ENCODE measurements around the gene IL1R2. TPM values are rescaled to one million over a fixed set of nuclear protein-coding genes. Genes with fewer than 3 reads are reported as not detected.
A peak's percentile ranks its signal among the peaks of the same experiment; 100 is the strongest.

IL1R2 gene
- total RNA-seq, 2 experiments from 2014 or later: 10.3 to 10.5 TPM

DNA sequence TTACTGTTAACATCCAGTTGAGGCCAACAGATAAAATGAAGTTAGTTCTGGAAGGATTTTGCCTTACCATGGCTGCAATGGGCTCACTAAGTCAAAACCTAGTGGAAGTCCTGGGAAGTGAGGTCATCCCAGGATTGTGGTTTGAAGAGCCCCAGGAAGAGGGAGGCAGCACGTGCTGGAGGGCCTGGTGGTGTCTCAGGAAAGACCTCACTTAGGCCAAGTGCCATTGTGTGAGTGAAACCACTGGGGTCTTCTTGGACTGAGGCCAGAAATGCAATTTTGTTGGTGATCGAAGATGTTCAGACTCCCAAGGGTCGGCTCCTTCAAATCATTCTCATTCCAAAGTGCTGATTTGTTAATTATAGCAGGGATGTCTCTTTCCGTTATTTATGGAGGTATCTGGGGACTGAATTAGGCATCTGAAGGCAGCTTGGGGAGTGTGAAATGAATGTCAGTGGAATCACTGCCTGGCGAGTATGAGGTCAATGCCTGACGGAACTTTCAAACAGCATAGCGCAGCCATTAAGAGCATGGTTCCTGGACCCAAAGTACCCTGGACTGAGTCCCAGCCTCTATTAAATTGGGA lies 60.0 kb downstream of the IL1R2 start:
- intact Hi-C loops (cut with micrococcal nuclease): no loop called here
- DNase-seq: no peak
- H3K27ac Mint-ChIP-seq: no peak overlapping the region

GRCh38 chr2:102052365-102052764 lies 60.6 kb downstream of the IL1R2 start:
- CTCF ChIA-PET: interaction anchor here (1.9 kb wide), 1 partner anchor 32 kb away, joined by 5 read pairs; no protein-coding TSS in a partner anchor
- intact Hi-C loops (cut with micrococcal nuclease): no loop called here
- peaks cover 2% of the 10 kb centered on the region for H3K27me3 Mint-ChIP-seq (ENCODE audit: low read depth)

More for the DNA sequence above, 60.0 kb downstream of the IL1R2 start:
- Mint-ChIP-seq H3K27me3 (ENCODE audit: low read depth) (peaks cover 6% of the 10 kb centered on the region), H3K4me1 (ENCODE audit: low read depth) (peaks cover 3% of the 10 kb centered on the region), H3K36me3 (ENCODE audit: low read depth) (no peaks in the 10 kb centered on the region), H3K9me3 (peaks cover 3% of the 10 kb centered on the region), H3K4me3 (no peak overlapping the region)
- CTCF ChIA-PET: interaction anchor here (1.4 kb wide), 1 partner anchor 168 kb away, joined by 3 read pairs; no protein-coding TSS in a partner anchor

GRCh38 chr2:102053096-102053495 lies 61.3 kb downstream of the IL1R2 start:
- Mint-ChIP-seq H3K36me3 (ENCODE audit: low read depth) (no peaks in the 10 kb centered on the region), H3K4me3 (no peak overlapping the region), H3K27me3 (ENCODE audit: low read depth) (no peaks in the 10 kb centered on the region), H3K9me3 (no peaks in the 10 kb centered on the region), H3K4me1 (ENCODE audit: low read depth) (peaks cover 10% of the 10 kb centered on the region), H3K27ac (no peak overlapping the region)
- CTCF ChIA-PET: interaction anchor here (1.9 kb wide), 1 partner anchor 33 kb away, joined by 5 read pairs; no protein-coding TSS in a partner anchor
- DNase-seq: no peak
- intact Hi-C loops (cut with micrococcal nuclease): no loop called here

More at GRCh38 chr2:102052365-102052764, 60.6 kb downstream of the IL1R2 start:
- no peak for DNase-seq
- Mint-ChIP-seq H3K9me3 (peaks cover 3% of the 10 kb centered on the region), H3K27ac (no peak overlapping the region), H3K4me1 (ENCODE audit: low read depth) (peaks cover 3% of the 10 kb centered on the region), H3K36me3 (ENCODE audit: low read depth) (no peaks in the 10 kb centered on the region), H3K4me3 (no peak overlapping the region)

GRCh38 chr2:102055346-102055990 lies 63.7 kb downstream of the IL1R2 start:
- no peaks in the 10 kb centered on the region for H3K9me3 Mint-ChIP-seq
- CTCF ChIA-PET: no interaction called here
- H3K4me3 Mint-ChIP-seq: no peak overlapping the region
- no peaks in the 10 kb centered on the region for H3K27me3 Mint-ChIP-seq (ENCODE audit: low read depth)
- no peak for DNase-seq
- no peak overlapping the region for H3K27ac Mint-ChIP-seq
- no peaks in the 10 kb centered on the region for H3K36me3 Mint-ChIP-seq (ENCODE audit: low read depth)
- intact Hi-C loops (cut with micrococcal nuclease): no loop called here
- peaks cover 12% of the 10 kb centered on the region for H3K4me1 Mint-ChIP-seq (ENCODE audit: low read depth)

DNA sequence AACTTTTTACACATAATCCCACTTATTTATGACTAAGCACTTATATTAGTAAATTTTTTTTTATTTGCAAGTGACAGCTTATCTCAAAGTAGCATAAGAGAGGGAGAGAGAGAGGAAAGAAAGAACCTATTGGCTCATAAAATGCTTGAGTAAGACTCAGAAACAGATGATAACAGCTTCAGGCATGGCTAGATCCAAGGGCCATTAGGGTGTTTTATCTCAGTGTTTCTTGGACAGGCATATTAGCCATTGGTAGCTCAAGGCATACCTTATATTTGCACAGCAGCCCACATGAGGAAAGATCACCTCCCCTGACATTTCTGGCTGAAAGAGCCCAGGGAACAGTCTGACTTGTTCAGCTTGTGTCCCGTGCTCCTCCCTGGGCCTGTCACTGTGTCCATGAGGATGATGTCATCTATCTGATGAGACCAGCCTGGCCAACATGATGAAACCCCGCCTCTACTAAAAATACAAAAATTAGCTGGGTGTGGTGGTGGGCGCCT lies 64.4 kb downstream of the IL1R2 start:
- intact Hi-C loops (cut with micrococcal nuclease): loop anchor here (2.0 kb wide), 1 partner anchor 83 kb away; no protein-coding TSS in a partner anchor
- H3K4me1 Mint-ChIP-seq (ENCODE audit: low read depth): peaks cover 12% of the 10 kb centered on the region
- no peak for DNase-seq
- no peak overlapping the region for H3K4me3 Mint-ChIP-seq
- CTCF ChIA-PET: interaction anchor here (0.6 kb wide), 1 partner anchor 423 kb away, joined by 3 read pairs; no protein-coding TSS in a partner anchor
- H3K27me3 Mint-ChIP-seq (ENCODE audit: low read depth): no peaks in the 10 kb centered on the region
- H3K9me3 Mint-ChIP-seq: no peaks in the 10 kb centered on the region
- no peaks in the 10 kb centered on the region for H3K36me3 Mint-ChIP-seq (ENCODE audit: low read depth)
- no peak overlapping the region for H3K27ac Mint-ChIP-seq

DNA sequence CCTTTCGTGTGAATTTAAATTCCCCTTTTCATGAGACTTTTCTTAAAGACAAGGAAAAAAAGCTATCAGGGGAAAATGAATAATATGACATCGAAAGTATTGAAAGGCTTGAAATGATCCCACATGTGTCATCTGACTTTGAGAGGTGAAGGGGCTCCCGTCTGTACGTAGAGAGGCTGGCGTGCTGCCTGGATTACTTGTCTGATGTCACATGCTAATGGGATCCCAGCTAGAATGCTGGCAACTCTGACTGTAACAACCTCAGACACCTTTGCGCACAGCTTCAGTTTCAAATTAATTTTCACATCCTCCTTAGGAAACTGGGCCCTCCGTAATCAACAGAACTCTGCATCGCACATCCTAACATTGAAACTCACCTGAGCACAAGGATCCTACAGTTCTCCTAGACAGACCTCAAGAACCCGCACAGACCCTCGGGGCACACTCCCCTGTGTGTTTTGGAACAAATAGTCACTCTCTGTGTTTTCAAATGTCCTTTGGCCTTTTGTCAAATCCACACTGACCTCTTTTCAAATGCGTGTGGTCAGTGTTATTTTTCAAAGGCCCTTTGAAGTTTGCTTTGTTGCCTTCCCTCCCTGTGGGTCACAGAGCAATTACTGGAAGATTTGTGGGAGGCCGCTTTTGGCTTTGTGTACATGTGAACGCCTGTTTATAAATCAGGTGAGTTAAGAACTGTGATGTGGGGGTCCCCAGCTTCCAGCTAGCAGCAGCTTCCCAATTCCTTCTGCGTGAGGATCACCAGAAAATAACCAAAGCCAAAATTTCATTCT lies 65.9 kb downstream of the IL1R2 start:
- DNase-seq: peak; percentile 64
- H3K27me3 Mint-ChIP-seq (ENCODE audit: low read depth): no peaks in the 10 kb centered on the region
- no peak overlapping the region for H3K27ac Mint-ChIP-seq
- CTCF ChIA-PET: interaction anchor here (0.5 to 1.2 kb wide), 3 partner anchors 37 to 108 kb away, joined by 3 to 4 read pairs (median 3); no protein-coding TSS in a partner anchor
- no peaks in the 10 kb centered on the region for H3K36me3 Mint-ChIP-seq (ENCODE audit: low read depth)
- H3K9me3 Mint-ChIP-seq: no peaks in the 10 kb centered on the region
- H3K4me3 Mint-ChIP-seq: no peak overlapping the region
- intact Hi-C loops (cut with micrococcal nuclease): loop anchor here (2.0 kb wide), 1 partner anchor 81 kb away; no protein-coding TSS in a partner anchor
- H3K4me1 Mint-ChIP-seq (ENCODE audit: low read depth): peaks cover 22% of the 10 kb centered on the region

DNA sequence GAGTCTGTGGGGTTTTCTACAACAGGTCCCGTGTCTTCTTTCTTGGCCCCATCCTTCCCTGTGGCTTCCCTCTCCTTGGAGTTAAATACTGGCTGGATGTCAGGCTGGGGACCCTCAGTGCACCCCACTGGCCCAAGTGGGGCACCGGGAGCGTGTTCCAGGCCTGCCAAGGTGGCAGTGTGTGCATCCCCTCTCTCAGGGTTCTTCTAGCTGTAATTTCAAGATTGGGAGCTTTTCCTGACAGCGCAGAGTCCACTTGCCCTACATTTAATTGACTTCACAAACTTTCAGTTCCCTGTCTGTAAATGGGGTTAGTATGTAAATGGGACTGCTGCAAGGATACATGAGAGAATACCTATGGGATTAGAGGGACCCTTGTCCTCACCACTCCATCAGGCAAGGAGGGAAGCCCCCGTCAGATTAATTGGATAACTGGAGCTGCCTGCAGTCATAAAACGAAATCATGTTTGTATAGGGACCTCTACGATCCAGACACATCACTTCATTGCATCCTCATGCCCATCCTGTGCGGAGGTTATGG lies 66.6 kb downstream of the IL1R2 start:
- no peak for DNase-seq
- Mint-ChIP-seq H3K4me1 (ENCODE audit: low read depth) (peaks cover 28% of the 10 kb centered on the region), H3K4me3 (no peak overlapping the region), H3K9me3 (no peaks in the 10 kb centered on the region), H3K27me3 (ENCODE audit: low read depth) (no peaks in the 10 kb centered on the region), H3K36me3 (ENCODE audit: low read depth) (no peaks in the 10 kb centered on the region), H3K27ac (no peak overlapping the region)
- intact Hi-C loops (cut with micrococcal nuclease): no loop called here
- CTCF ChIA-PET: no interaction called here

DNA sequence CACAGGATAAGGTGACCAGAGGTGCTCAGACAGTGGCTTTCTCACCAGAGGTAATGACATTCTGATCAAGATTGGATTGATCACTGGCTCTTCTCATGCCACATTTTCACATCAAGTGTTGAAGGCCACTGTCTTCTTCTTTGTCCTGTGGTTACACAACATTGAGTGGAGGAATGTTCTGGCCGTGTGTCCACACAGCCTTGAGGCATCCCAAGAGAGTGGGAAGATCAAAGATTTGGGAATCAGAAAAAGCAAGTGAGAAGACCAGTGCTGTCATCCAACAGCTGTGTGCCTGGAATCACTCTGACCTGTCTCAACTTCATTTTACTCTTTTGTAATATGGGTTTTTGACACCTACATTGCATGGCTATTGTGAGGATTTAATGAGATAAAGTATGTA lies 67.4 kb downstream of the IL1R2 start:
- CTCF ChIA-PET: no interaction called here
- H3K27me3 Mint-ChIP-seq (ENCODE audit: low read depth): no peaks in the 10 kb centered on the region
- no peaks in the 10 kb centered on the region for H3K36me3 Mint-ChIP-seq (ENCODE audit: low read depth)
- intact Hi-C loops (cut with micrococcal nuclease): no loop called here
- no peak overlapping the region for H3K4me3 Mint-ChIP-seq
- no peak overlapping the region for H3K27ac Mint-ChIP-seq
- no peak for DNase-seq
- no peaks in the 10 kb centered on the region for H3K9me3 Mint-ChIP-seq
- peaks cover 35% of the 10 kb centered on the region for H3K4me1 Mint-ChIP-seq (ENCODE audit: low read depth)

DNA sequence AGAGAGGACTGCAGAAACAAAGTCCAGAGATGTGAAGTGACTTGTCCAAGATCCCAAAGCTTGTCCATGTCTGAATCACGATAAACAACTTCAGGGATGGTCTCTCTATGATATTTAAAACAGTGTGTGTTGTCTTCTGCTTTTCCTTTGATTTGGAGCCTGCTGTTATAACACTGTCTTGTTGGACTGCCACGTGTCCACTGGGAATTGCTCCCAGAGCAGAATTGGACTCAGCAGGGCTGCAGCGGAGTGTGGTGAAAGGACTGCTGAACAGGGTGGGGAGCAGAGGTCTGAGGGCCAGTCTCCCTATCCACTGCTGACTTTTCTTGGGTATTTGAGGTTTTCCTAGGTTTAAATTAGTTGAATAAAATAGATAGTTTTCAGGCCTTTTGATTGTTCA lies 68.3 kb downstream of the IL1R2 start:
- H3K27me3 Mint-ChIP-seq (ENCODE audit: low read depth): no peaks in the 10 kb centered on the region
- CTCF ChIA-PET: no interaction called here

DNA sequence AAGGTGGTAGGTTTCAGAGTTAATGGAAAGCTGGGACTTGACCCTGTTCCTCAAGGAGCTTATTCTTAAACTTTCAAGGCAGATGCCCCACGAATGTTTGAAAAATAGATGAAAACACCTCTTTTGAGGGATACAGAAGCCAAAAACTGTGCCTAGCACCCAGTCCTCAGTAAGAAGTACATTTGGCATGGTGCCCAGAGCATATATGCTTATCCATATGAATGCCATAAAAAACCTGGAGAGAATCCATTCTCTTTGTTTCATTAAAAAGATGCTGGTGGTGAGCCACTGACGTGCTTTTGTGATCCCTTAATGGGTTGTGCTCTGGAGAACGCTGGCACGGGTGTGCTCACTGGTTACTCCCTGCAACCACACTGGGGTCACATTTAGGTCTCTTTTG lies 69.0 kb downstream of the IL1R2 start:
- no peaks in the 10 kb centered on the region for H3K36me3 Mint-ChIP-seq (ENCODE audit: low read depth)
- intact Hi-C loops (cut with micrococcal nuclease): no loop called here
- CTCF ChIA-PET: interaction anchor here (1.2 kb wide), 1 partner anchor 180 kb away, joined by 4 read pairs; no protein-coding TSS in a partner anchor
- no peak overlapping the region for H3K27ac Mint-ChIP-seq
- no peak for DNase-seq
- H3K4me1 Mint-ChIP-seq (ENCODE audit: low read depth): peaks cover 36% of the 10 kb centered on the region
- no peaks in the 10 kb centered on the region for H3K27me3 Mint-ChIP-seq (ENCODE audit: low read depth)
- H3K9me3 Mint-ChIP-seq: no peaks in the 10 kb centered on the region
- no peak overlapping the region for H3K4me3 Mint-ChIP-seq

More for the DNA sequence above, 68.3 kb downstream of the IL1R2 start:
- Mint-ChIP-seq H3K36me3 (ENCODE audit: low read depth) (no peaks in the 10 kb centered on the region), H3K4me3 (no peak overlapping the region), H3K27ac (no peak overlapping the region), H3K4me1 (ENCODE audit: low read depth) (peaks cover 39% of the 10 kb centered on the region), H3K9me3 (no peaks in the 10 kb centered on the region)
- no peak for DNase-seq
- intact Hi-C loops (cut with micrococcal nuclease): no loop called here

DNA sequence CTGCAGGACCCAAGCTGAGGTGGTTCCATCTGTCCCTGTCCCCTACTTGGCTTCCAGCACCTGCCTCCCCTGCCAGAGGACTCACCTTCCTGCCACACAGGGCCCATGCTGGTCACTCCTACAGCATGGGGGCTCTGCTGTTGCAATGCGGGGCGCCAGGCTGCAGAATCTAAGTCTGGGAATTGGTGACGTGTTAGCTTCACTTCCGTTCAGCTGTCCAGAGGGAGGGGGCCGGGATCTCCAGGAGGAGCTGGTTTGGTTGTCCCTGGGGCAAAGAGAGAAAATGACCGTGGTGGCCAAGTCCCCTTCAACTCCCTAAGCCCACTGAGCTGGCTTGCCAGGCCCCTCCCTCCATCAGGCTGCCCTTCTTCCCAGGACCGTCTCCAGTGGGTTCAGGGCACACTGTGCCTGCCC lies 69.5 kb downstream of the IL1R2 start:
- CTCF ChIA-PET: interaction anchor here (1.1 to 1.8 kb wide), 3 partner anchors 40 to 179 kb away, joined by 4 to 11 read pairs (median 4); no protein-coding TSS in a partner anchor
- H3K9me3 Mint-ChIP-seq: no peaks in the 10 kb centered on the region
- H3K27me3 Mint-ChIP-seq (ENCODE audit: low read depth): no peaks in the 10 kb centered on the region
- no peaks in the 10 kb centered on the region for H3K36me3 Mint-ChIP-seq (ENCODE audit: low read depth)
- no peak overlapping the region for H3K4me3 Mint-ChIP-seq
- intact Hi-C loops (cut with micrococcal nuclease): no loop called here
- no peak overlapping the region for H3K27ac Mint-ChIP-seq
- H3K4me1 Mint-ChIP-seq (ENCODE audit: low read depth): peaks cover 36% of the 10 kb centered on the region
- no peak for DNase-seq
